CD4-positive, alpha-beta T cell treated with Interleukin-12 subunit alpha and Interleukin-12 subunit beta, for 1 hour (primary cell): ENCODE measurements around the gene PLAC1.

Source experiments
- DNase-seq: peaks from one replicate; pipeline ENCODE4 v3.0.0-alpha.2; 2020

PLAC1 gene

GRCh38 chrX:134658002-134658759 is at the start of gene PLAC1:
Gene PLAC1, minus strand, starts transcription at chrX:134658471. Its CDS starts 91,789 bp downstream, at chrX:134566682.
- DNase-seq: no peak

- DNase-seq: no peak
Observed at GRCh38 chrX:134706138-134706537, 47.9 kb upstream of the PLAC1 start.

GRCh38 chrX:134695999-134696398 is 37.7 kb upstream of the PLAC1 start:
- DNase-seq: no peak

- DNase-seq: no peak
Observed at GRCh38 chrX:134694333-134695322, 36.4 kb upstream of the PLAC1 start.

- no peak for DNase-seq
Observed at GRCh38 chrX:134693644-134694043, 35.4 kb upstream of the PLAC1 start.

GRCh38 chrX:134692990-134693389 is 34.7 kb upstream of the PLAC1 start:
- DNase-seq: no peak

GRCh38 chrX:134692233-134692632 is 34.0 kb upstream of the PLAC1 start:
- DNase-seq: no peak

GRCh38 chrX:134691453-134691852 is 33.2 kb upstream of the PLAC1 start:
- no peak for DNase-seq

GRCh38 chrX:134688839-134689238 is 30.6 kb upstream of the PLAC1 start:
- DNase-seq: no peak

- no peak for DNase-seq
Observed at GRCh38 chrX:134688031-134688823, 30.0 kb upstream of the PLAC1 start.

- no peak for DNase-seq
Observed at GRCh38 chrX:134685668-134686067, 27.4 kb upstream of the PLAC1 start.

GRCh38 chrX:134684956-134685355 is 26.7 kb upstream of the PLAC1 start:
- DNase-seq: no peak

GRCh38 chrX:134683351-134684005 is 25.2 kb upstream of the PLAC1 start:
- no peak for DNase-seq

- DNase-seq: no peak
Observed at GRCh38 chrX:134682081-134682480, 23.8 kb upstream of the PLAC1 start.

- DNase-seq: no peak
Observed at GRCh38 chrX:134679644-134680043, 21.4 kb upstream of the PLAC1 start.

GRCh38 chrX:134679221-134679620 is 20.9 kb upstream of the PLAC1 start:
- no peak for DNase-seq

GRCh38 chrX:134677332-134677731 is 19.1 kb upstream of the PLAC1 start:
- no peak for DNase-seq

- DNase-seq: no peak
Observed at GRCh38 chrX:134676436-134676835, 18.2 kb upstream of the PLAC1 start.

- DNase-seq: no peak
Observed at GRCh38 chrX:134673123-134673522, 14.9 kb upstream of the PLAC1 start.

- no peak for DNase-seq
Observed at GRCh38 chrX:134672101-134672500, 13.8 kb upstream of the PLAC1 start.

- DNase-seq: no peak
Observed at GRCh38 chrX:134671294-134671693, 13.0 kb upstream of the PLAC1 start.

GRCh38 chrX:134670134-134670924 is 12.1 kb upstream of the PLAC1 start:
- DNase-seq: no peak
